ENCODE measurements around the gene SLC30A3. TPM values are rescaled to one million over a fixed set of nuclear protein-coding genes. Genes with fewer than 3 reads are reported as not detected.

Gene SLC30A3
- total RNA-seq, 3 donors from 2014 or later (not counting 1 experiment from before 2014, with no cell fraction given): not detected

DNA sequence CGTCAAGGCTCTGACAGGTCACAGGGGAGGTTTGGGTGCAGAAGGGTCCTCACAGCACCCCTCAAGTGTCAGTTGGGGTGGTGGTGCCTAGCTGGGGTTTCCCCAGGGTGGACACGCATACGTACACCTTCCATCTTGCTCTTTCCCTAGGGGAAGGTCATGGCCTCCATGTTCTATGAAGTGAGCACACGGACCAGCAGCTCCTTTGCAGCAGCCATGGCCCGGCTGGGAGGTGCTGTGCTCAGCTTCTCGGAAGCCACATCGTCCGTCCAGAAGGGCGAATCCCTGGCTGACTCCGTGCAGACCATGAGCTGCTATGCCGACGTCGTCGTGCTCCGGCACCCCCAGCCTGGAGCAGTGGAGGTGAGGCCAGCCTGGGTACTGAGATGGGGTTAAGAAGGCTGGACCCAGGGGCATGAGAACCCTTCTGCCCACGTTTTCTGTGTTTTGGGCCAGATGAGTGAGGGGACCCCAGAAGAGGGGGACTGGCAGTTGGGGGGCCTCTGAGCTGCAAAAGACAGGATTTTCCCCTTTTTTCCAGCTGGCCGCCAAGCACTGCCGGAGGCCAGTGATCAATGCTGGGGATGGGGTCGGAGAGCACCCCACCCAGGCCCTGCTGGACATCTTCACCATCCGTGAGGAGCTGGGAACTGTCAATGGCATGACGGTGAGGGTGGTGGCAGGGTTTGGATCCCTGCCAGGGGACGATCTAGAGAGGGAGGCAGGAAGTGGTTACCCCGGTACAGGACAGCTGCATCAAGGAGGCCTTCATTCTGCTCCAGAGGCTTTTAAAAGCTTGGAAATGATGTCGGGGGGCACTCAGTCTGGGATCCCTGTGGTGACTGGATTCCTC lies 20.9 kb downstream of the SLC30A3 start:
- H3K4me1 ChIP-seq (ENCODE audit: control insufficient read depth, insufficient read depth, low read length): no peaks in the 10 kb centered on the region
- ATAC-seq (no peak), DNase-seq (peak in 1 of 2 donors; percentile 34)
- H3K27me3 Mint-ChIP-seq (ENCODE audit: low read depth in 2 of 2): no peaks in the 10 kb centered on the region
- no peaks in the 10 kb centered on the region for H3K9me3 ChIP-seq (ENCODE audit: control insufficient read depth, insufficient read depth, low read length)
- no peaks in the 10 kb centered on the region for H3K9me3 Mint-ChIP-seq
- H3K36me3 ChIP-seq (ENCODE audit: control insufficient read depth, insufficient read depth, low read length): peaks cover 62% of the 10 kb centered on the region
- 79% methylated on average over 24 of the region's 24 CpGs for WGBS (ENCODE audit: insufficient coverage)
- H3K27ac ChIP-seq (ENCODE audit: low read length): no peak overlapping the region
- TF ChIP-seq, protein P1, sequence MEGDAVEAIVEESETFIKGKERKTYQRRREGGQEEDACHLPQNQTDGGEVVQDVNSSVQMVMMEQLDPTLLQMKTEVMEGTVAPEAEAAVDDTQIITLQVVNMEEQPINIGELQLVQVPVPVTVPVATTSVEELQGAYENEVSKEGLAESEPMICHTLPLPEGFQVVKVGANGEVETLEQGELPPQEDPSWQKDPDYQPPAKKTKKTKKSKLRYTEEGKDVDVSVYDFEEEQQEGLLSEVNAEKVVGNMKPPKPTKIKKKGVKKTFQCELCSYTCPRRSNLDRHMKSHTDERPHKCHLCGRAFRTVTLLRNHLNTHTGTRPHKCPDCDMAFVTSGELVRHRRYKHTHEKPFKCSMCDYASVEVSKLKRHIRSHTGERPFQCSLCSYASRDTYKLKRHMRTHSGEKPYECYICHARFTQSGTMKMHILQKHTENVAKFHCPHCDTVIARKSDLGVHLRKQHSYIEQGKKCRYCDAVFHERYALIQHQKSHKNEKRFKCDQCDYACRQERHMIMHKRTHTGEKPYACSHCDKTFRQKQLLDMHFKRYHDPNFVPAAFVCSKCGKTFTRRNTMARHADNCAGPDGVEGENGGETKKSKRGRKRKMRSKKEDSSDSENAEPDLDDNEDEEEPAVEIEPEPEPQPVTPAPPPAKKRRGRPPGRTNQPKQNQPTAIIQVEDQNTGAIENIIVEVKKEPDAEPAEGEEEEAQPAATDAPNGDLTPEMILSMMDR (IDR thresholded peaks at IDR 0.05): no peak
- no peak overlapping the region for H3K27ac Mint-ChIP-seq
- no peaks in the 10 kb centered on the region for H3K36me3 Mint-ChIP-seq
- no peak overlapping the region for H3K4me3 Mint-ChIP-seq
- H3K27me3 ChIP-seq (ENCODE audit: control insufficient read depth, insufficient read depth, low read length): no peaks in the 10 kb centered on the region
- intact Hi-C loops (cut with micrococcal nuclease): no loop called here
- no peak overlapping the region for H3K4me3 ChIP-seq (ENCODE audit: low read length)
- no peaks in the 10 kb centered on the region for H3K4me1 Mint-ChIP-seq

DNA sequence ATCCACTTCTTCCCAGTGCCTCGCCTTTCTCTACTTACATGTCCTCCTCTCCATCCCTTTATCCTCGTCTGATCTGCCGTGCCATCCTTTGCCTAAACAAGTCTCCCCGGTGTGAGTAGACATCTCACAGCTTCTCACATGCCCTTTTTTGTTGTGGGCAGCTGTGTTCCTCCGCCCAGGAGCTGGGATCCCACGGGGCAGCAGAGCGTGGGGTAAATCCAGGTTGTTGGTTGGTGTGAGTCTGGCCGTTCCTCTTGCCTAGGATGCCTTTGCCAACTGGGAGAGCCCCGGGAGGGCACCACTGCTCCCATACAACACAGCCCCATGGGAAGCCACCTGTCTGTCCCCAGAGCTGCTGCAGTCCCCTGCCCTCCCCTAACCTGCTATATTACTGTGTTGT lies 22.4 kb downstream of the SLC30A3 start:
- peaks cover 71% of the 10 kb centered on the region for H3K36me3 ChIP-seq (ENCODE audit: control insufficient read depth, insufficient read depth, low read length)
- Mint-ChIP-seq H3K27me3 (ENCODE audit: low read depth in 2 of 2) (no peaks in the 10 kb centered on the region), H3K4me1 (no peaks in the 10 kb centered on the region), H3K9me3 (no peaks in the 10 kb centered on the region), H3K4me3 (no peak overlapping the region), H3K27ac (no peak overlapping the region), H3K36me3 (peaks cover 8% of the 10 kb centered on the region)
- no peaks in the 10 kb centered on the region for H3K27me3 ChIP-seq (ENCODE audit: control insufficient read depth, insufficient read depth, low read length)
- DNase-seq (no peak), ATAC-seq (no peak)
- WGBS (ENCODE audit: insufficient coverage): 93% methylated on average over 7 of the region's 9 CpGs
- H3K4me3 ChIP-seq (ENCODE audit: low read length): no peak overlapping the region
- TF ChIP-seq, protein P1 (IDR thresholded peaks at IDR 0.05): no peak
- no peaks in the 10 kb centered on the region for H3K9me3 ChIP-seq (ENCODE audit: control insufficient read depth, insufficient read depth, low read length)
- no peak overlapping the region for H3K27ac ChIP-seq (ENCODE audit: low read length)
- intact Hi-C loops (cut with micrococcal nuclease): no loop called here
- no peaks in the 10 kb centered on the region for H3K4me1 ChIP-seq (ENCODE audit: control insufficient read depth, insufficient read depth, low read length)

DNA sequence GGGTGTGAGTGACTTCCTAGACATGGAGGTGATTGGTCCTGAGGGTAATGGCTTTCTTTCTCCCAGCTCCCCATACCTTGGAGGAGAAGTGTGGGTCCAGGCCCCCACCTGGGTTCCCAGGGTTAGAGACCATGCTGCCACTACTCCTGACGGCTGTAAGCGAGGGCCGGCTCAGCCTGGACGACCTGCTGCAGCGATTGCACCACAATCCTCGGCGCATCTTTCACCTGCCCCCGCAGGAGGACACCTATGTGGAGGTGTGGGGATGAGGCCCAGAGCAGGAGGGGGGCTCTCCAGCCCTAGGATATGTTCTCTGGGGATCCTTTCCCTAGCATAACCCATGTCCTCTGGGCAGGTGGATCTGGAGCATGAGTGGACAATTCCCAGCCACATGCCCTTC lies 23.9 kb downstream of the SLC30A3 start:
- H3K27ac ChIP-seq (ENCODE audit: low read length): no peak overlapping the region
- no peaks in the 10 kb centered on the region for H3K4me1 ChIP-seq (ENCODE audit: control insufficient read depth, insufficient read depth, low read length)
- ATAC-seq (no peak), DNase-seq (no peak)
- no peak overlapping the region for H3K4me3 ChIP-seq (ENCODE audit: low read length)
- H3K36me3 ChIP-seq (ENCODE audit: control insufficient read depth, insufficient read depth, low read length): peaks cover 81% of the 10 kb centered on the region
- Mint-ChIP-seq H3K27ac (no peak overlapping the region), H3K27me3 (ENCODE audit: low read depth in 2 of 2) (no peaks in the 10 kb centered on the region), H3K36me3 (peaks cover 8% of the 10 kb centered on the region), H3K4me1 (no peaks in the 10 kb centered on the region), H3K9me3 (no peaks in the 10 kb centered on the region), H3K4me3 (no peak overlapping the region)
- intact Hi-C loops (cut with micrococcal nuclease): no loop called here
- 98% methylated on average over 8 of the region's 8 CpGs for WGBS (ENCODE audit: insufficient coverage)
- H3K27me3 ChIP-seq (ENCODE audit: control insufficient read depth, insufficient read depth, low read length): no peaks in the 10 kb centered on the region
- H3K9me3 ChIP-seq (ENCODE audit: control insufficient read depth, insufficient read depth, low read length): no peaks in the 10 kb centered on the region
- TF ChIP-seq, protein P1 (IDR thresholded peaks at IDR 0.05): no peak
